ENCODE results near the gene SECISBP2. TPM values are rescaled to one million over a fixed set of nuclear protein-coding genes. Genes with fewer than 3 reads are reported as not detected.

SECISBP2 gene
- total and polyA plus RNA-seq, 2 donors from 2014 or later = 27.0 to 59.8 TPM

DNA sequence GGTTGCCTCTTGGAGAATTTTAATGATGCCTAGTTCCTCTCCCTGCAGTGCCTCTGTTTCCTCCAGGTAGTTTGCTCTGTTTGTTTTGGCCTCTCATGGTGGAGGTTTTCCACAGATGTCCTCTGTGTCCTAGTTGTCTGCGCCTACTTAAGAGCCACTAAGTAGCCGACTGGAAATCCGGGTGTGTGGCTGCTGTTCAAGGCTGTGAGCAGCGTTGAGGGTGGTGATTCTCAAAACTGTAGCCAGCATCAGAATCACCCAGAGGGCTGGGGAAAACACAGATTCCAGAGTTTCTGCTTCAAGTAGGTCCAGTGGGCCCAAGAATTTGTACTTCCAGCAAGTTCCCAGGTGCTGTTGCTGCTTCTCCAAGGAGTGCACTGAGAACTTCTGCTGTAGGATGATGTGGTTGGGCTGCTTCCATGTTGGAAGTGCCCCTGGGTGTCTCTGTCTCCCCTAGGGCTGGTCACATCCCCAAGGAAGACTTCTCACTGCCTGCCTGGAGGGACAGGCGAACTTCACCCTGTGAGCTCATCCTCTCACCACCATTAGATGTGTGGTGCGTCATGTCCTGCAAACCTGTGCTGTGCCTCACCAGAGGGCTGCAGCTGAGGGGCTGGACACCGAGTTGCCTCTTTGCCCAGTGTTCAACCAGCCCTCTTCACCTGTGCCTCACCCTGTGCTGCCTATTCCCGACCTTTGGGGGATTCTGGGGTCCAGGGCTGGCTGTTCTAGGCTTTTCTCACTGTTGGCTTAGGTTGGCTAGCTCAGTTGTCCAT is 34.8 kb downstream of the SECISBP2 start:
- H3K36me3 ChIP-seq (ENCODE audit: control insufficient read depth in 2 of 3, insufficient read depth in 3 of 3, low read length in 3 of 3) = peaks cover 11 to 84% (median 81%) of the 10 kb centered on the region in 3 donors
- FAIRE-seq (no peak), DNase-seq (no peak)
- intact Hi-C loops (cut with DNase I) = no loop called here
- H3K27me3 ChIP-seq (ENCODE audit: control insufficient read depth, insufficient read depth, low read length) = no peaks in the 10 kb centered on the region
- no peaks in the 10 kb centered on the region for H3K4me1 ChIP-seq (ENCODE audit: control insufficient read depth in 2 of 3, insufficient read depth in 2 of 3, low read depth in 1 of 3, low read length in 3 of 3)
- H3K9me3 ChIP-seq (ENCODE audit: control insufficient read depth in 2 of 3, insufficient read depth in 1 of 3, low read length in 3 of 3) = no peaks in the 10 kb centered on the region
- TF ChIP-seq, protein P1, sequence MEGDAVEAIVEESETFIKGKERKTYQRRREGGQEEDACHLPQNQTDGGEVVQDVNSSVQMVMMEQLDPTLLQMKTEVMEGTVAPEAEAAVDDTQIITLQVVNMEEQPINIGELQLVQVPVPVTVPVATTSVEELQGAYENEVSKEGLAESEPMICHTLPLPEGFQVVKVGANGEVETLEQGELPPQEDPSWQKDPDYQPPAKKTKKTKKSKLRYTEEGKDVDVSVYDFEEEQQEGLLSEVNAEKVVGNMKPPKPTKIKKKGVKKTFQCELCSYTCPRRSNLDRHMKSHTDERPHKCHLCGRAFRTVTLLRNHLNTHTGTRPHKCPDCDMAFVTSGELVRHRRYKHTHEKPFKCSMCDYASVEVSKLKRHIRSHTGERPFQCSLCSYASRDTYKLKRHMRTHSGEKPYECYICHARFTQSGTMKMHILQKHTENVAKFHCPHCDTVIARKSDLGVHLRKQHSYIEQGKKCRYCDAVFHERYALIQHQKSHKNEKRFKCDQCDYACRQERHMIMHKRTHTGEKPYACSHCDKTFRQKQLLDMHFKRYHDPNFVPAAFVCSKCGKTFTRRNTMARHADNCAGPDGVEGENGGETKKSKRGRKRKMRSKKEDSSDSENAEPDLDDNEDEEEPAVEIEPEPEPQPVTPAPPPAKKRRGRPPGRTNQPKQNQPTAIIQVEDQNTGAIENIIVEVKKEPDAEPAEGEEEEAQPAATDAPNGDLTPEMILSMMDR (IDR thresholded peaks at IDR 0.05; ENCODE audit: borderline replicate concordance, extremely low read depth, insufficient read depth) = no peak
- H3K9ac ChIP-seq (ENCODE audit: low read length in 3 of 3) = no peak overlapping the region
- peak overlapping the region in 1 of 2 donors; percentile 10 for H3K27ac ChIP-seq (ENCODE audit: low read depth in 2 of 2, low read length in 2 of 2)
- H3K4me3 ChIP-seq (ENCODE audit: low read length in 3 of 3) = no peak overlapping the region

- H3K27me3 ChIP-seq (ENCODE audit: control insufficient read depth, insufficient read depth, low read length) = no peaks in the 10 kb centered on the region
- H3K9ac ChIP-seq (ENCODE audit: low read length in 3 of 3) = no peak overlapping the region
- DNase-seq (no peak), FAIRE-seq (no peak)
- no peak overlapping the region for H3K4me3 ChIP-seq (ENCODE audit: low read length in 3 of 3)
- no peak overlapping the region for H3K27ac ChIP-seq (ENCODE audit: low read depth in 2 of 2, low read length in 2 of 2)
- peaks cover 11 to 83% (median 80%) of the 10 kb centered on the region in 3 donors for H3K36me3 ChIP-seq (ENCODE audit: control insufficient read depth in 2 of 3, insufficient read depth in 3 of 3, low read length in 3 of 3)
- TF ChIP-seq, protein P1 (IDR thresholded peaks at IDR 0.05; ENCODE audit: borderline replicate concordance, extremely low read depth, insufficient read depth) = no peak
- no peaks in the 10 kb centered on the region for H3K4me1 ChIP-seq (ENCODE audit: control insufficient read depth in 2 of 3, insufficient read depth in 2 of 3, low read depth in 1 of 3, low read length in 3 of 3)
- no peaks in the 10 kb centered on the region for H3K9me3 ChIP-seq (ENCODE audit: control insufficient read depth in 2 of 3, insufficient read depth in 1 of 3, low read length in 3 of 3)
- intact Hi-C loops (cut with DNase I) = no loop called here
Observed at GRCh38 chr9:89353989-89354388, 35.7 kb downstream of the SECISBP2 start.

DNA sequence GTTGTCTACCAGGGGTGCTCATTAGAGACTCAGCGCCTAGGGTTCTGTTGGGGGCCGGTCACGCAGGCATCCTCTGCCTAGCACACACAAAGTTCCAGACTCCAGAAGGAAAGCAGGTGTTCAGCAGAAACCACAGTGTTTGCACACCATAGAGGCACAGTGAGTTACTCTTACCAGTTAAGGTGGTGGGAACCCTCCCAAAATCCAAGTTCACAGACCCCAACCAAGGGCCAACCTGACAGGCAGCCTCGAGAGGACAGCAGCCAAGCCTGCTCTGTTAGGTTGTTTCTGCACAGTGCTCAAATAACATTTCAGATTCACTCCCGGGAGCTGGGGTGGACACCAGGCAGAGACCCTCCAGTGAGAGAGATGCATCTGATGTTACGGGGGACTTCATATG is 36.2 kb downstream of the SECISBP2 start:
- Histone ChIP-seq H3K27ac (ENCODE audit: low read depth in 2 of 2, low read length in 2 of 2) (no peak overlapping the region), H3K27me3 (ENCODE audit: control insufficient read depth, insufficient read depth, low read length) (no peaks in the 10 kb centered on the region), H3K4me1 (ENCODE audit: control insufficient read depth in 2 of 3, insufficient read depth in 2 of 3, low read depth in 1 of 3, low read length in 3 of 3) (no peaks in the 10 kb centered on the region), H3K4me3 (ENCODE audit: low read length in 3 of 3) (no peak overlapping the region), H3K9ac (ENCODE audit: low read length in 3 of 3) (no peak overlapping the region), H3K9me3 (ENCODE audit: control insufficient read depth in 2 of 3, insufficient read depth in 1 of 3, low read length in 3 of 3) (no peaks in the 10 kb centered on the region), H3K36me3 (ENCODE audit: control insufficient read depth in 2 of 3, insufficient read depth in 3 of 3, low read length in 3 of 3) (peaks cover 11 to 78% (median 78%) of the 10 kb centered on the region in 3 donors)
- FAIRE-seq (no peak), DNase-seq (no peak)
- TF ChIP-seq, protein P1 (IDR thresholded peaks at IDR 0.05; ENCODE audit: borderline replicate concordance, extremely low read depth, insufficient read depth) = no peak
- intact Hi-C loops (cut with DNase I) = no loop called here
